GM12873 (cell line): Measurements from ENCODE around the gene SYNDIG1.

Source experiments
- CTCF ChIP-seq: IDR thresholded peaks from 2 replicates; pipeline ENCODE4 v1.5.1; 2012; ENCODE audit warnings: low read depth, mild to moderate bottlenecking, moderate library complexity, low read length, control low read depth; ENCODE audit not compliant: insufficient read depth; ENCODE audit errors: missing control alignments

The SYNDIG1 gene

GRCh38 chr20:24648919-24649318 lies 179.5 kb downstream of the SYNDIG1 start:
- no peak for TF ChIP-seq CTCF

- no peak for TF ChIP-seq CTCF
Observed at GRCh38 chr20:24649787-24650490, 180.5 kb downstream of the SYNDIG1 start.

- no peak for TF ChIP-seq CTCF
Observed at GRCh38 chr20:24651171-24651975, 181.9 kb downstream of the SYNDIG1 start.

- no peak for TF ChIP-seq CTCF
Observed at GRCh38 chr20:24651976-24652345, 182.5 kb downstream of the SYNDIG1 start.

GRCh38 chr20:24653306-24653705 lies 183.9 kb downstream of the SYNDIG1 start:
- TF ChIP-seq CTCF, result no peak

GRCh38 chr20:24654425-24654824 lies 185.0 kb downstream of the SYNDIG1 start:
- no peak for TF ChIP-seq CTCF

- TF ChIP-seq CTCF, result no peak
Observed at GRCh38 chr20:24656391-24656790, 187.0 kb downstream of the SYNDIG1 start.
